ENCODE measurements around the gene IRF5. TPM values are rescaled to one million over a fixed set of nuclear protein-coding genes. Genes with fewer than 3 reads are reported as not detected.
A peak's percentile ranks its signal among the peaks of the same experiment; 100 is the strongest.

The IRF5 gene
- polyA plus RNA-seq, 1 experiment, result 0.36 TPM

DNA sequence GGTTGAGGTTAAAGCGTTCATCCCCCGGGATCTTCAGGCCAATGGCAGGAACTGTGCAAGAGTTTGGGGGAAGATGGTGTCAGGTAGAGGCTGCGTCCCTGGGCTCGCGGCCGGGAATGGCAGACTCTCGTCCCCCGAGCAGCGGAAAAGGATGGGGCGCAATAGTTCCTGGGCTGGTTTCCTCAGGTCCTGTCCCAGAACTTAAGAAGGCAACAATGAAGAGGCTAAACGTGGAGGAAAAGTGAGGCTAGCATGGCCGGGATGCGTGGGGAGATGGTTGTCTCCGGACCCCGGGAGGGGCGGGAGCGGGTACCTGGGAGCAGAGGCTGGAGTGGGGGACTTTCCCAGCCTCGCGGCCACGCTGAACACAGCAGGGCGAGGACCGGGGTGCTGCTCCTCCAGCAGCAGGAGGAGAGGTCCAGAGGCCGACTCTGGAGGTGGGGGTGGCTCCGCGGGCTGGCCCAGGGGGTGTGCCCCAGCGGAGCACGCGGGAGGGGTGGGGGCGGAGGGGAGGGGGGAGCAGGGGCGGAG, 882 bp downstream of the IRF5 start:
- Histone ChIP-seq H3K27me3 (ENCODE audit: control insufficient read depth, insufficient read depth, low read length) (peaks cover 31% of the 10 kb centered on the region), H3K36me3 (ENCODE audit: control insufficient read depth, insufficient read depth, low read length) (no peaks in the 10 kb centered on the region), H3K4me3 (ENCODE audit: low read depth, low read length) (peak overlapping the region; percentile 37)
- POLR2A ChIA-PET, result no interaction called here
- CTCF ChIA-PET, result no interaction called here
- TF ChIP-seq, protein P1, sequence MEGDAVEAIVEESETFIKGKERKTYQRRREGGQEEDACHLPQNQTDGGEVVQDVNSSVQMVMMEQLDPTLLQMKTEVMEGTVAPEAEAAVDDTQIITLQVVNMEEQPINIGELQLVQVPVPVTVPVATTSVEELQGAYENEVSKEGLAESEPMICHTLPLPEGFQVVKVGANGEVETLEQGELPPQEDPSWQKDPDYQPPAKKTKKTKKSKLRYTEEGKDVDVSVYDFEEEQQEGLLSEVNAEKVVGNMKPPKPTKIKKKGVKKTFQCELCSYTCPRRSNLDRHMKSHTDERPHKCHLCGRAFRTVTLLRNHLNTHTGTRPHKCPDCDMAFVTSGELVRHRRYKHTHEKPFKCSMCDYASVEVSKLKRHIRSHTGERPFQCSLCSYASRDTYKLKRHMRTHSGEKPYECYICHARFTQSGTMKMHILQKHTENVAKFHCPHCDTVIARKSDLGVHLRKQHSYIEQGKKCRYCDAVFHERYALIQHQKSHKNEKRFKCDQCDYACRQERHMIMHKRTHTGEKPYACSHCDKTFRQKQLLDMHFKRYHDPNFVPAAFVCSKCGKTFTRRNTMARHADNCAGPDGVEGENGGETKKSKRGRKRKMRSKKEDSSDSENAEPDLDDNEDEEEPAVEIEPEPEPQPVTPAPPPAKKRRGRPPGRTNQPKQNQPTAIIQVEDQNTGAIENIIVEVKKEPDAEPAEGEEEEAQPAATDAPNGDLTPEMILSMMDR (IDR thresholded peaks at IDR 0.05; ENCODE audit: insufficient read depth, low read depth, low read length), result no peak
- DNase-seq (ENCODE audit: low read depth), result no peak

DNA sequence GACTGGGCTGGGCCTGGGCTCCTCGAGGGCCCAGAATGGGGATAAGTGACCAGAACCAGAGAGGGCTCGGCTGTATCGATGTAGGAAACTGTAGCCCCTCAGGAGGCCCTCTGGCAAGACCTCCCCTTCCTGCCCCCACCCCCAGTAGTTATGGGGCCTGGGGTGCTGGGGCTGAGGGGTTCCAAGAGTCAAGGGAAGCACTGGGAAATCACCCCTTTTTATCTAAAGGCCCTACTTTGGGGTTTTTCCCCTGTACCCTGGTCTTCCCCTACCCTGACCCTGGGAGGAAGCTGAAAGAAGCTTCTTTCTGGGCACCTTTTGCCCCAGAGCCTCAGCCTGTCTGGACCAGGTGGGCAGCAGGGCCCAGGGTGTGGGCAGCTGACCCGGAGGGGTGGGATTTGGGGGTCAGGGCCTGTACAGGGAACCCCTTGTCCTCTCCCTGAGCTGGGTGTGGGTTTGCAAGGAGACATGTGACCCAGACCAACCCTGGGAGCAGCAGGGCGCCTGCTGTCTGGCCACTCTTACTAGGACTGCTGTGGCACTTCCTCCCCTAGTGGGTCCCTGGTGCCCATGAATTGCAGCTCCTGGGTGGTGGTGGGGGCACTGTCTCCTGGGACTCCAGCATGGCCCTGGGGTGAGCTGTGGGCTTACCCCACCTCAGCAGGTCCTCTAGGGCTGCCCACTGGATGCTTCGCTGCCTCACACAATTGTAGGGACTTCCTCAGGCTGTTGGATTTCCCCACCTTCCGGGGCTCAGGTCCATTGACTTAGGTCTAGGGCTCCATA, 1.5 kb downstream of the IRF5 start:
- ChIA-PET CTCF (interaction anchor here (0.6 kb wide), 1 partner anchor 127 kb away, joined by 3 read pairs; no protein-coding TSS in a partner anchor), POLR2A (no interaction called here)
- TF ChIP-seq, protein P1 (IDR thresholded peaks at IDR 0.05; ENCODE audit: insufficient read depth, low read depth, low read length), result no peak
- no peak overlapping the region for H3K4me3 ChIP-seq (ENCODE audit: low read depth, low read length)
- H3K27me3 ChIP-seq (ENCODE audit: control insufficient read depth, insufficient read depth, low read length), result peaks cover 31% of the 10 kb centered on the region
- no peak for DNase-seq (ENCODE audit: low read depth)
- H3K36me3 ChIP-seq (ENCODE audit: control insufficient read depth, insufficient read depth, low read length), result no peaks in the 10 kb centered on the region

DNA sequence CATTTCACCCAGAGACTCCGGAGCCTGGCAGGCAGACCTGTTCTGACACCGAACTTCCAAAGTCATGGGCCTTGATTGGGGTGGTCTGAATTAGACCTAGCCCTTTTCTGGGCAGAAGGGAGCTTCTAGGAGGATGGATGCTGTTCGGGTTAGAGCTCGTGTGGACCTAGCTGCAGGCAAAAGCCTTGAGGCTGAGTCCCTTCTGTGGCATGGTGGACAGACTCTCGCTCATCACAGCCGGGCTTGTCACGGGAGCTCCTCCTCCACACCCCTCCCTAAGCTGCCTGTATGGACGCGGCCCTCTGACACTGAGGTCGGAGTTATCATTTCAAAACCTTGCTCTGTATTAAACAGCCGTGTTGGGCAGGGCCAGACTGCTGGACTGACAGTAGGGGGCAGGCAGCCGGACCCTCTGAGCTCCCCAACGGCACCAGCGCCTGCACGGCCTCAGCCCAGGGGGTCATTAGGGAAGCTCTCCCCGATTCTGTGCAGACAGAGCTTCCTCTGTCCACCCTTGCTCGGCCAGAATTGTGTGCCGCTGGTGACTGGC, 2.2 kb downstream of the IRF5 start:
- TF ChIP-seq, protein P1 (IDR thresholded peaks at IDR 0.05; ENCODE audit: insufficient read depth, low read depth, low read length), result no peak
- Histone ChIP-seq H3K4me3 (ENCODE audit: low read depth, low read length) (no peak overlapping the region), H3K36me3 (ENCODE audit: control insufficient read depth, insufficient read depth, low read length) (no peaks in the 10 kb centered on the region), H3K27me3 (ENCODE audit: control insufficient read depth, insufficient read depth, low read length) (peaks cover 26% of the 10 kb centered on the region)
- no peak for DNase-seq (ENCODE audit: low read depth)
- CTCF ChIA-PET, result interaction anchor here (0.6 kb wide), 1 partner anchor 126 kb away, joined by 3 read pairs; no protein-coding TSS in a partner anchor
- POLR2A ChIA-PET, result no interaction called here

DNA sequence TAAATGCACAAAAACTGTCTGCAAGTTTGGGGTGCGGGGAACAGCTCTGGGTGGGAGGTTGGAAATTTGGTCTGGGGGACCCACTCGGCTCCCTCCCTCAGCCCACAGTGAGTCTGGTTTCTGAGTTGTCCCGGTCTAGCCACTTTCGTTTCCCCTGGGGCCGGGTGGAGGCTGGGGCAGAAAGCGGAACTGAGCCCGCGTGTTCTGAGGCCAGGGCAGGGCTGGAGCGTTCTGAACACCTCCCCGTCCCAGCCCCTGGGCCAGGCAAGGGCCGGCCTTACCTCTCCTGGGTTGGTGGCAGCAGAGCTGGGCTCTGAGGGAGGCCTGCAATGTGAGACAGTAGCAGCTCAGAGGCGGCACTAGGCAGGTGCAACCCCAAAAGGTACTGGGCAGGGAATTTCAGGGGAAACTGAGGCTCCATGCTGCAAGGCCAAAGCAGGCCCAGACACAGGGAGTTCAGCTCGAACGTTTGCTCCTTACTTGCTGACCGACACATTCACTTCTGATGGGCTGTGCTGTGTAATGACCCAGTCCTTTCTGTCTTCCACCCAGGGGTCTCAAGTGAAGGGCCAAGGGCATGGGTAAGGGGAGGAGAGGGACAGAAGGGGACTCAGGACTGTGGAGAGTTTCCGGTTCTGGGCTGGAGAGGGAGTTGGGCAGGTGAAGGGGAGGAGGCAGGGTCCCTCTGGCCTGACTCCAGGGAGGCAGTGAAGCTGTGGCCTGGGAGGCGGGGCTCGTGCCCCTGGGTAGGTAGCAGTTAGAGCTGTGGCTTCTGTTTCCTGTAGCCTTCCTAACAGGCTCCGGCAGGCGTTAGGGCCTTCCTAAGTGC, 3.0 kb downstream of the IRF5 start:
- ChIA-PET CTCF (no interaction called here), POLR2A (interaction anchor here (0.6 kb wide), 1 partner anchor 113 kb away, joined by 3 read pairs; no protein-coding TSS in a partner anchor)
- H3K4me3 ChIP-seq (ENCODE audit: low read depth, low read length), result no peak overlapping the region
- DNase-seq (ENCODE audit: low read depth), result no peak
- no peaks in the 10 kb centered on the region for H3K36me3 ChIP-seq (ENCODE audit: control insufficient read depth, insufficient read depth, low read length)
- H3K27me3 ChIP-seq (ENCODE audit: control insufficient read depth, insufficient read depth, low read length), result peaks cover 23% of the 10 kb centered on the region
- TF ChIP-seq, protein P1 (IDR thresholded peaks at IDR 0.05; ENCODE audit: insufficient read depth, low read depth, low read length), result no peak

Data from BJ (cell line).